ENCODE measurements around the gene CGB5.
A peak's percentile ranks its signal among the peaks of the same experiment; 100 is the strongest.

The CGB5 gene

DNA sequence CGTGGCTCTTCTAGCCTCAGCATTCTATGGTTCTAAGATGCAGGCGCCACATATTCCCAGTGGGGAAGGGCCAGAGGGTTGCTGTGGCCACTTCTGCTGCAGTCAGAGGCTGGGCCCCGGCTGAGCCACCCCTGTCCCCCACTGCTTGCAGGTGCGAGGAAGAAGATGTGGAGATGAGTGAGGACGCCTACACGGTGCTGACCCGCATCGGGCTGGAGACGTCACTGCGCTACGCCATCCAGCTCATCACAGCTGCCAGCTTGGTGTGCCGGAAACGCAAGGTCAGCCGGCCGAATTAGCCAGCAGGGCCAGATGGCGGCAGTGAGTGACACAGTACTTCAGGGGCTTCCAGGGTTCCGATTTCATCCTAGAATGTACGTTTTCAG lies 28.8 kb upstream of the CGB5 start:
- no peaks in the 10 kb centered on the region for H3K4me1 ChIP-seq (ENCODE audit: low read length)
- H3K4me2 ChIP-seq (ENCODE audit: low read depth, low read length): no peak overlapping the region
- TF ChIP-seq EZH2 (optimal IDR thresholded peaks at IDR 0.05; ENCODE audit: low read depth, low read length): no peak
- TF ChIP-seq, protein P1, sequence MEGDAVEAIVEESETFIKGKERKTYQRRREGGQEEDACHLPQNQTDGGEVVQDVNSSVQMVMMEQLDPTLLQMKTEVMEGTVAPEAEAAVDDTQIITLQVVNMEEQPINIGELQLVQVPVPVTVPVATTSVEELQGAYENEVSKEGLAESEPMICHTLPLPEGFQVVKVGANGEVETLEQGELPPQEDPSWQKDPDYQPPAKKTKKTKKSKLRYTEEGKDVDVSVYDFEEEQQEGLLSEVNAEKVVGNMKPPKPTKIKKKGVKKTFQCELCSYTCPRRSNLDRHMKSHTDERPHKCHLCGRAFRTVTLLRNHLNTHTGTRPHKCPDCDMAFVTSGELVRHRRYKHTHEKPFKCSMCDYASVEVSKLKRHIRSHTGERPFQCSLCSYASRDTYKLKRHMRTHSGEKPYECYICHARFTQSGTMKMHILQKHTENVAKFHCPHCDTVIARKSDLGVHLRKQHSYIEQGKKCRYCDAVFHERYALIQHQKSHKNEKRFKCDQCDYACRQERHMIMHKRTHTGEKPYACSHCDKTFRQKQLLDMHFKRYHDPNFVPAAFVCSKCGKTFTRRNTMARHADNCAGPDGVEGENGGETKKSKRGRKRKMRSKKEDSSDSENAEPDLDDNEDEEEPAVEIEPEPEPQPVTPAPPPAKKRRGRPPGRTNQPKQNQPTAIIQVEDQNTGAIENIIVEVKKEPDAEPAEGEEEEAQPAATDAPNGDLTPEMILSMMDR (IDR thresholded peaks at IDR 0.05; ENCODE audit: low read length): no peak
- TF ChIP-seq EZH2phosphoT487 (IDR thresholded peaks at IDR 0.05; ENCODE audit: low read length): no peak
- no peak overlapping the region for H3K9ac ChIP-seq (ENCODE audit: low read length)
- H3K9me2 ChIP-seq (replicated peaks; ENCODE audit: insufficient read depth, low read length): no peaks in the 10 kb centered on the region
- no peaks in the 10 kb centered on the region for H3K36me3 ChIP-seq (replicated peaks; ENCODE audit: insufficient read depth, low read length)
- DNase-seq: no peak
- peaks cover 16% of the 10 kb centered on the region for H3K27me3 ChIP-seq (replicated peaks; ENCODE audit: insufficient read depth, low read length)
- no peaks in the 10 kb centered on the region for H4K20me1 ChIP-seq (ENCODE audit: insufficient read depth, low read length)
- H3F3A ChIP-seq (ENCODE audit: insufficient read depth, low read length): no peaks in the 10 kb centered on the region
- no peak overlapping the region for H2AFZ ChIP-seq (ENCODE audit: low read length)
- H3K9me3 ChIP-seq (replicated peaks; ENCODE audit: insufficient read depth, low read length): no peaks in the 10 kb centered on the region
- no peak overlapping the region for H3K27ac ChIP-seq (ENCODE audit: low read length)
- no peaks in the 10 kb centered on the region for H3K79me2 ChIP-seq (ENCODE audit: low read length)
- H3K4me3 ChIP-seq (ENCODE audit: low read length): no peak overlapping the region

DNA sequence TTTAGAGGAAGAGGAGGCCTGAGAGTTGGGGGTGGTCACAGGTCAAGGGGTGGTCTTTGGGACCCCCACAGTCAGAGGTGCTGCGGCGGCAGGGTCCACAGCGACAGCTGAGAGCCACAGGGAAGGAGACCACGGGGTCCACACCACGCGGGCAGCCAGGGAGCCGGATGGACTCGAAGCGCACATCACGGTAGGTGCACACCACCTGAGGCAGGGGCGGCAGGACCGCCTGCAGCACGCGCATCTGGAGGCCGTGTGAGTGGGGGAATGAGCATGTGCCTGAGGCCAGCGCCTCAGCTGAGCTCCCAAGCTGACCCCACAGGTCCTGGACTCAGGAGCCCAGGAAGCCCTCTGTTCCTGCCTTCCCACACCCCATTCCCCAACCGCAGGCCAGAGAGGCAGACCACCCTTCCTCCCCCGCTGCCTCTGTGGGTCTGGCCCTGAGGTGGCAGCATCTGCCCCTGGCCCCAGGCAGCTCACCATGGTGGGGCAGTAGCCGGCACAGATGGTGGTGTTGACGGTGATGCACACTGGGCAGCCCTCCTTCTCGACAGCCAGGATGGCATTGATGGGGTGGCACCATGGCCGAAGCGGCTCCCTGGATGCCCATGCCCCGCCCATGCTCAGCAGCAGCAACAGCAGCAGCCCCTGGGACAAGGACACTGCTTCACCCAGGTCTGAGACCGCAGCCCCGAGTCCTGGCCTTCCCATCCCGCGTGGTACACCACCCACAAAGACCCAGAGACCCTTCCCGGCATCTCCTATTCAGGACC lies 27.4 kb upstream of the CGB5 start:
- H3K27ac ChIP-seq (ENCODE audit: low read length): no peak overlapping the region
- H3K79me2 ChIP-seq (ENCODE audit: low read length): no peaks in the 10 kb centered on the region
- H4K20me1 ChIP-seq (ENCODE audit: insufficient read depth, low read length): no peaks in the 10 kb centered on the region
- TF ChIP-seq EZH2phosphoT487 (IDR thresholded peaks at IDR 0.05; ENCODE audit: low read length): no peak
- TF ChIP-seq, protein P1 (IDR thresholded peaks at IDR 0.05; ENCODE audit: low read length): no peak
- TF ChIP-seq EZH2 (optimal IDR thresholded peaks at IDR 0.05; ENCODE audit: low read depth, low read length): no peak
- no peak for DNase-seq
- no peaks in the 10 kb centered on the region for H3K36me3 ChIP-seq (replicated peaks; ENCODE audit: insufficient read depth, low read length)
- H2AFZ ChIP-seq (ENCODE audit: low read length): no peak overlapping the region
- H3K4me2 ChIP-seq (ENCODE audit: low read depth, low read length): no peak overlapping the region
- H3K4me3 ChIP-seq (ENCODE audit: low read length): no peak overlapping the region
- H3K9me3 ChIP-seq (replicated peaks; ENCODE audit: insufficient read depth, low read length): no peaks in the 10 kb centered on the region
- H3K9ac ChIP-seq (ENCODE audit: low read length): no peak overlapping the region
- no peaks in the 10 kb centered on the region for H3K9me2 ChIP-seq (replicated peaks; ENCODE audit: insufficient read depth, low read length)
- H3K4me1 ChIP-seq (ENCODE audit: low read length): no peaks in the 10 kb centered on the region
- no peaks in the 10 kb centered on the region for H3F3A ChIP-seq (ENCODE audit: insufficient read depth, low read length)
- peaks cover 26% of the 10 kb centered on the region for H3K27me3 ChIP-seq (replicated peaks; ENCODE audit: insufficient read depth, low read length)

DNA sequence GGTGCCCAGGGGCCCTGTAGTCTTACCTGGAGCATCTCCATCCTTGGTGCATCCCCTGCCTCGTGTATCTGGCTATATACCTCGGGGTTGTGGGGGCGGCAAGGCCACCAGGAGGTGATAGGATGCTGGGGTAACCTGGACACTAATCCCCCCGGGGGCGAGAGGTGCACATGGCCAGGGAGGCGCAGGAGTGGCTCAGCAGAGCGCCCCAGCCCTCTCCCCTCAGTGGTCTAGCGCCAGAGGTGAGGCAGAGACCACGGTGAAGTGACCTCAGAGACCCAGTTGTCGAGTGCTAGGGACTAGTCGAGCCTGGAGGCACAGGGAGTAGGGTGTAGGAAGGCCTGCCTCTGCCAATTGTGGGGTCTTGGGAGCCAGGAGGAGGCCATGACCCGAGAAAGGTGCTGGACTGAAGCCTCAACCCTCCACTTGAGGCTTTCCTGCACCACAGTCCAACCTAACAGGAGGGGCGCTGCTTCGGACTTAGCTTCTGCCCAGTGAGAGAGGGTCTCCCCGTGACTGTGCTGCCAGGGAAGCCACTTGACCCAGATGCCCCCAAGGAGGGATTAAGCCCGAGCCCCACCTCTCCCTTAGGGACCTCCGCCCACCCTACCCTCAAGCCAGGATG lies 26.5 kb upstream of the CGB5 start, which contains the start of gene LHB:
Gene LHB, minus strand, starts transcription at position 51 of the 625 bp plus-strand sequence. Its CDS starts 10 bp downstream, at position 41.
- H3K27me3 ChIP-seq (replicated peaks; ENCODE audit: insufficient read depth, low read length): peaks cover 30% of the 10 kb centered on the region
- no peaks in the 10 kb centered on the region for H4K20me1 ChIP-seq (ENCODE audit: insufficient read depth, low read length)
- no peaks in the 10 kb centered on the region for H3K9me2 ChIP-seq (replicated peaks; ENCODE audit: insufficient read depth, low read length)
- no peaks in the 10 kb centered on the region for H3F3A ChIP-seq (ENCODE audit: insufficient read depth, low read length)
- no peak for DNase-seq
- H3K36me3 ChIP-seq (replicated peaks; ENCODE audit: insufficient read depth, low read length): no peaks in the 10 kb centered on the region
- no peaks in the 10 kb centered on the region for H3K79me2 ChIP-seq (ENCODE audit: low read length)
- peak within 1 kb of the TSS; percentile 56 for H3K4me3 ChIP-seq (ENCODE audit: low read length)
- no peak within 1 kb of the TSS for H3K9ac ChIP-seq (ENCODE audit: low read length)
- 0 out of 2 replicates have a peak within 1 kb of the TSS, but pooled peaks have one; percentile 11 for H2AFZ ChIP-seq (ENCODE audit: low read length)
- peak within 1 kb of the TSS; percentile 94 for H3K4me2 ChIP-seq (ENCODE audit: low read depth, low read length)
- no peaks in the 10 kb centered on the region for H3K9me3 ChIP-seq (replicated peaks; ENCODE audit: insufficient read depth, low read length)
- no peak within 1 kb of the TSS for H3K27ac ChIP-seq (ENCODE audit: low read length)
- TF ChIP-seq EZH2 (optimal IDR thresholded peaks at IDR 0.05; ENCODE audit: low read depth, low read length) (no peak), EZH2phosphoT487 (IDR thresholded peaks at IDR 0.05; ENCODE audit: low read length) (no peak)
- TF ChIP-seq, protein P1 (IDR thresholded peaks at IDR 0.05; ENCODE audit: low read length): no peak
- H3K4me1 ChIP-seq (ENCODE audit: low read length): no peaks in the 10 kb centered on the region
